SU-DHL-6 (cell line): ENCODE data around the gene FKBP5.

ENCODE experiments used
- H2AFZ ChIP-seq: fragments of 200-600 bp; sonication (generic); 2 replicates; pipeline ENCODE4 v1.6.1; 2014; ENCODE audit warnings: low read depth, mild to moderate bottlenecking, moderate library complexity, mixed read lengths, antibody characterized with exemption, low read length; ENCODE audit not compliant: severe bottlenecking
- H3F3A ChIP-seq: fragments of 200-600 bp; shearing (Covaris generic); 2 replicates; pipeline ENCODE4 v1.6.0; 2016; ENCODE audit warnings: antibody characterized with exemption, mild to moderate bottlenecking; ENCODE audit not compliant: insufficient read depth
- H3K27ac ChIP-seq: fragments of 200-600 bp; sonication (generic); 2 replicates; pipeline ENCODE4 v1.5.1; 2016; ENCODE audit warnings: low read depth, mild to moderate bottlenecking, low read length, moderate library complexity, mixed read lengths
- H3K27me3 ChIP-seq: fragments of 200-600 bp; sonication (generic), shearing (Covaris generic); 2 replicates; pipeline ENCODE4 v1.6.0; 2014; ENCODE audit warnings: mild to moderate bottlenecking, low read length
- H3K36me3 ChIP-seq: fragments of 200-600 bp; sonication (generic); 2 replicates; pipeline ENCODE4 v1.6.1; 2014; ENCODE audit warnings: mild to moderate bottlenecking, low read length, mixed read lengths
- H3K4me2 ChIP-seq: fragments of 300-600, 200-600 bp; shearing (Covaris generic), sonication (generic); 2 replicates; pipeline ENCODE4 v1.6.0; 2014; ENCODE audit warnings: low read length, low read depth, mild to moderate bottlenecking; ENCODE audit not compliant: poor library complexity, severe bottlenecking
- H3K4me3 ChIP-seq: fragments of 200-600 bp; sonication (generic); 2 replicates; pipeline ENCODE4 v1.5.1; 2014; ENCODE audit warnings: antibody characterized with exemption, low read length, mild to moderate bottlenecking, mixed read lengths; ENCODE audit not compliant: insufficient read depth, poor library complexity, severe bottlenecking
- H3K79me2 ChIP-seq: fragments of 200-600 bp; sonication (generic); 2 replicates; pipeline ENCODE4 v1.6.1; 2014; ENCODE audit warnings: mild to moderate bottlenecking, low read length, moderate library complexity; ENCODE audit not compliant: insufficient read depth
- H3K9ac ChIP-seq: fragments of 200-600 bp; sonication (generic); 2 replicates; pipeline ENCODE4 v1.7.0; 2014; ENCODE audit warnings: mild to moderate bottlenecking, low read length
- H3K9me2 ChIP-seq: fragments of 200-600 bp; sonication (generic); replicated peaks from 2 replicates; pipeline ENCODE4 v1.6.1; 2014; ENCODE audit warnings: low read length; ENCODE audit not compliant: insufficient read depth
- H3K9me3 ChIP-seq: fragments of 200-600 bp; sonication (generic); 2 replicates; pipeline ENCODE4 v1.6.1; 2014; ENCODE audit warnings: low read length, mixed read lengths; ENCODE audit not compliant: insufficient read depth
- H4K20me1 ChIP-seq: fragments of 200-600 bp; sonication (generic); 2 replicates; pipeline ENCODE4 v1.6.1; 2014; ENCODE audit warnings: low read depth, mild to moderate bottlenecking, antibody characterized with exemption, low read length, moderate library complexity, mixed read lengths
- EZH2phosphoT487 ChIP-seq: fragments of 200-600 bp; sonication (generic), shearing (Covaris generic); conservative IDR thresholded peaks from 2 replicates; pipeline ENCODE4 v1.6.1; 2018; ENCODE audit warnings: mild to moderate bottlenecking, antibody characterized with exemption, low read length, moderate library complexity, mixed read lengths
- TF ChIP-seq, protein P1 (sequence below): fragments of 200-600 bp; sonication (generic); IDR thresholded peaks from one replicate; pipeline ENCODE4 v1.5.1; 2017; ENCODE audit warnings: antibody characterized with exemption, mild to moderate bottlenecking, low read length, moderate library complexity; ENCODE audit not compliant: insufficient read depth, poor library complexity, severe bottlenecking

Gene FKBP5

DNA sequence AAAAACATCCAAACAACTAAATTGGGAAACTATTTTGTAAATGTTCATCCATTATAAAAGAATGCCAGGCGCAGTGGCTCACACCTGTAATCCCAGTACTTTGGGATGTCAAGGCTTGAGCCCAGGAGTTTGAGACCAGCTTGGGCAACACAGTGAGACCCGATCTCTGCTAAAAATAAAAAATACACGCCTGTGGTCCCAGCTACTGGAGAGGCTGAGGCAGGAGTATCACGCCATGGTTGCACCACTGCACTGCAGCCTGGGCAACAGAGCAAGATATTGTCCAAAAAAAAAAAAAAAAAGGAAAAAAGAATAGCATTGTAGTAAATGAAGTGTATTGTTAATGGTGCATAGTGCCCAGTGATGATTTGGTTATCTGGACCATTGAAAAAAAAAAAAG, 38.7 kb downstream of the FKBP5 start:
- Histone ChIP-seq H3K27ac (no peak overlapping the region), H3F3A (peaks cover 7% of the 10 kb centered on the region; the same call in 1 of the 2 replicates), H2AFZ (no peak overlapping the region), H3K9me3 (no peaks in the 10 kb centered on the region), H3K4me3 (no peak overlapping the region), H4K20me1 (peaks cover 21% of the 10 kb centered on the region), H3K9me2 (no peaks in the 10 kb centered on the region), H3K4me2 (no peak overlapping the region), H3K27me3 (no peaks in the 10 kb centered on the region), H3K79me2 (peaks cover 88% of the 10 kb centered on the region), H3K9ac (no peak overlapping the region), H3K36me3 (peaks cover 13% of the 10 kb centered on the region; the same call in 1 of the 2 replicates)
- TF ChIP-seq EZH2phosphoT487 = no peak
- TF ChIP-seq, protein P1, sequence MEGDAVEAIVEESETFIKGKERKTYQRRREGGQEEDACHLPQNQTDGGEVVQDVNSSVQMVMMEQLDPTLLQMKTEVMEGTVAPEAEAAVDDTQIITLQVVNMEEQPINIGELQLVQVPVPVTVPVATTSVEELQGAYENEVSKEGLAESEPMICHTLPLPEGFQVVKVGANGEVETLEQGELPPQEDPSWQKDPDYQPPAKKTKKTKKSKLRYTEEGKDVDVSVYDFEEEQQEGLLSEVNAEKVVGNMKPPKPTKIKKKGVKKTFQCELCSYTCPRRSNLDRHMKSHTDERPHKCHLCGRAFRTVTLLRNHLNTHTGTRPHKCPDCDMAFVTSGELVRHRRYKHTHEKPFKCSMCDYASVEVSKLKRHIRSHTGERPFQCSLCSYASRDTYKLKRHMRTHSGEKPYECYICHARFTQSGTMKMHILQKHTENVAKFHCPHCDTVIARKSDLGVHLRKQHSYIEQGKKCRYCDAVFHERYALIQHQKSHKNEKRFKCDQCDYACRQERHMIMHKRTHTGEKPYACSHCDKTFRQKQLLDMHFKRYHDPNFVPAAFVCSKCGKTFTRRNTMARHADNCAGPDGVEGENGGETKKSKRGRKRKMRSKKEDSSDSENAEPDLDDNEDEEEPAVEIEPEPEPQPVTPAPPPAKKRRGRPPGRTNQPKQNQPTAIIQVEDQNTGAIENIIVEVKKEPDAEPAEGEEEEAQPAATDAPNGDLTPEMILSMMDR = no peak

DNA sequence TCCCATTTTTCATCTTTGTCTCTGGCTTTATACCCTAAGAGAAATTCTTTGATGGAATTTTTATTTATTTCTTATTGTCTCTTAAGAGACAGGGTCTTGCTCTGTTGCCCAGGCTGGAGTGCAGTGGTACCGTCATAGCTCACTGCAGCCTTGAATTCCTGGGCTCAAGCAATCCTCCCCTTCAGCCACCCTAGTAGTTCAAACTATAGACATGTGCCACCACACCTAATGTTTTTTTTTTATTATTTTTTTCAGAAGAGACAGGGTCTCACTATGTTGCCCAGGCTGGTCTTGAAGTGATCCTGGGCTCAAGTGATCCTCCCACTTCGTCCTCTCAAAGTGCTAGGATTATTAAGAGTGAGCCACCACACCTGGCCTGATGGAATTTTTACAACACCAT, 40.5 kb downstream of the FKBP5 start:
- Histone ChIP-seq H3K9ac (no peak overlapping the region), H3K4me2 (no peak overlapping the region), H3K36me3 (peaks cover 9% of the 10 kb centered on the region; the same call in 1 of the 2 replicates), H3K4me3 (no peak overlapping the region), H3K27me3 (no peaks in the 10 kb centered on the region), H3K27ac (no peak overlapping the region), H3K9me3 (no peaks in the 10 kb centered on the region), H3K79me2 (peaks cover 88% of the 10 kb centered on the region), H4K20me1 (peaks cover 17% of the 10 kb centered on the region; the same call in 1 of the 2 replicates), H2AFZ (no peak overlapping the region), H3K9me2 (no peaks in the 10 kb centered on the region), H3F3A (peaks cover 7% of the 10 kb centered on the region; the same call in 1 of the 2 replicates)
- no peak for TF ChIP-seq EZH2phosphoT487
- TF ChIP-seq, protein P1 = no peak

DNA sequence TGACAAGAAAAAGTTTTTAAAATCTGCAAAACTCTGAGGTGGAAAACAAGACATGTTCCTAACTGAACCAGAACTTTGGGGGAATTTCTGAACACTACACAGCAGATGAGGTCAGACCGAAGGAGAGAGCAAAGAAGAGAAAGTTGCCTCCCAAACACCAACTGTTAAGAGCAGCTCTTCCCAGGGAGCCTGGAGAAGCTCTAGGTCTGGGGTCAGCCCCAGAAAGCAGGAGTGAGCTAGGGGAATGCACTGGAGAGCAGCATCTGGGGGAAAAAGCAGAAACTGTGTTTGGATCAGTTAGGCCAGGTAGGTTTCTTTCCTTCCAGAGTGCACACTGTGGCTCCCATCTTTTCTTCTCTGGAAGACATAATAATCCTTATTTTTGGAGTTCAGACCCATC, 41.3 kb downstream of the FKBP5 start:
- Histone ChIP-seq H2AFZ (no peak overlapping the region), H3K9me2 (no peaks in the 10 kb centered on the region), H3K4me2 (no peak overlapping the region), H3K27ac (no peak overlapping the region), H3K79me2 (peaks cover 92% of the 10 kb centered on the region), H3F3A (peaks cover 7% of the 10 kb centered on the region; the same call in 1 of the 2 replicates), H3K9ac (no peak overlapping the region), H3K9me3 (no peaks in the 10 kb centered on the region), H4K20me1 (peaks cover 15% of the 10 kb centered on the region; the same call in 1 of the 2 replicates), H3K4me3 (no peak overlapping the region), H3K36me3 (peaks cover 13% of the 10 kb centered on the region; the same call in 1 of the 2 replicates), H3K27me3 (no peaks in the 10 kb centered on the region)
- TF ChIP-seq, protein P1 = no peak
- no peak for TF ChIP-seq EZH2phosphoT487
